Smooth muscle cell (in vitro differentiated cells): ENCODE results near the gene ANKFN1. TPM values are rescaled to one million over a fixed set of nuclear protein-coding genes. Genes with fewer than 3 reads are reported as not detected.

ENCODE experiments used
- DNase-seq: peaks from one replicate; lab custom pipeline; 2025; ENCODE audit not compliant: unreplicated experiment; lab: John Stamatoyannopoulos, UW
- H2AFZ ChIP-seq: fragments of 200-600 bp; sonication (generic); 2 replicates; pipeline ENCODE4 v1.6.0; 2016; ENCODE audit warnings: antibody characterized with exemption, low read depth, mild to moderate bottlenecking
- H3F3A ChIP-seq: fragments of 200-600 bp; sonication (generic); 2 replicates; pipeline ENCODE4 v1.6.0; 2017; ENCODE audit warnings: antibody characterized with exemption, low read depth
- H3K27ac ChIP-seq: fragments of 200-600 bp; sonication (generic); 2 replicates; pipeline ENCODE4 v1.5.1; 2016; ENCODE audit warnings: low read depth, mild to moderate bottlenecking
- H3K27me3 ChIP-seq: fragments of 200-600 bp; sonication (generic); 2 replicates; pipeline ENCODE4 v1.6.1; 2016; ENCODE audit warnings: low read depth, mild to moderate bottlenecking
- H3K36me3 ChIP-seq: fragments of 200-600 bp; sonication (generic); 2 replicates; pipeline ENCODE4 v1.5.1; 2016; ENCODE audit warnings: low read depth
- H3K4me1 ChIP-seq: fragments of 200-600 bp; sonication (generic); 2 replicates; pipeline ENCODE4 v1.5.1; 2016; ENCODE audit warnings: low read depth
- H3K4me2 ChIP-seq: fragments of 200-600 bp; sonication (generic); 2 replicates; pipeline ENCODE4 v1.6.0; 2016; ENCODE audit warnings: mild to moderate bottlenecking
- H3K4me3 ChIP-seq: fragments of 200-600 bp; sonication (generic); 2 replicates; pipeline ENCODE4 v1.5.1; 2016; ENCODE audit warnings: mild to moderate bottlenecking
- H3K79me2 ChIP-seq: fragments of 200-600 bp; sonication (generic); 2 replicates; pipeline ENCODE4 v1.6.0; 2016; ENCODE audit warnings: low read depth, mild to moderate bottlenecking
- H3K9ac ChIP-seq: fragments of 200-600 bp; sonication (generic); 2 replicates; pipeline ENCODE4 v1.6.0; 2016; ENCODE audit warnings: low read depth
- H3K9me3 ChIP-seq: fragments of 200-600 bp; sonication (generic); replicated peaks from 2 replicates; pipeline ENCODE4 v1.5.1; 2016; ENCODE audit warnings: low read depth
- H4K20me1 ChIP-seq: fragments of 200-600 bp; sonication (generic); 2 replicates; pipeline ENCODE4 v1.6.0; 2016; ENCODE audit warnings: low read depth
- WGBS: methylation state at CpG from one replicate; pipeline ENCODE4 v1.1.7; 2016; ENCODE audit warnings: low lambda C conversion rate; 5-methylcytosine and 5-hydroxymethylcytosine counted together
- polyA plus RNA-seq: library from polyadenylated mRNA; unstranded; fragments of >200 nt; fragmentation: Nextera tagmentation; extraction: Ambion mirVana; gene quantifications from 2 replicates; pipeline ENCODE4 v1.2.1, GENCODE V29; 2016
- total RNA-seq: library from RNA; depleted of rRNA; stranded (reverse); fragments of >200 nt; gene quantifications from 2 replicates; pipeline ENCODE4 v1.2.3, GENCODE V29; 2014
- TF ChIP-seq, protein P1 (sequence below): fragments of 200-600 bp; sonication (generic); IDR thresholded peaks from 2 replicates; pipeline ENCODE4 v1.5.1; 2017; ENCODE audit warnings: borderline replicate concordance, mild to moderate bottlenecking, antibody characterized with exemption; ENCODE audit not compliant: insufficient read depth, poor library complexity, severe bottlenecking

ANKFN1 gene
- total and polyA plus RNA-seq, 2 experiments from 2014 or later: 0.24 to 0.45 TPM

DNA sequence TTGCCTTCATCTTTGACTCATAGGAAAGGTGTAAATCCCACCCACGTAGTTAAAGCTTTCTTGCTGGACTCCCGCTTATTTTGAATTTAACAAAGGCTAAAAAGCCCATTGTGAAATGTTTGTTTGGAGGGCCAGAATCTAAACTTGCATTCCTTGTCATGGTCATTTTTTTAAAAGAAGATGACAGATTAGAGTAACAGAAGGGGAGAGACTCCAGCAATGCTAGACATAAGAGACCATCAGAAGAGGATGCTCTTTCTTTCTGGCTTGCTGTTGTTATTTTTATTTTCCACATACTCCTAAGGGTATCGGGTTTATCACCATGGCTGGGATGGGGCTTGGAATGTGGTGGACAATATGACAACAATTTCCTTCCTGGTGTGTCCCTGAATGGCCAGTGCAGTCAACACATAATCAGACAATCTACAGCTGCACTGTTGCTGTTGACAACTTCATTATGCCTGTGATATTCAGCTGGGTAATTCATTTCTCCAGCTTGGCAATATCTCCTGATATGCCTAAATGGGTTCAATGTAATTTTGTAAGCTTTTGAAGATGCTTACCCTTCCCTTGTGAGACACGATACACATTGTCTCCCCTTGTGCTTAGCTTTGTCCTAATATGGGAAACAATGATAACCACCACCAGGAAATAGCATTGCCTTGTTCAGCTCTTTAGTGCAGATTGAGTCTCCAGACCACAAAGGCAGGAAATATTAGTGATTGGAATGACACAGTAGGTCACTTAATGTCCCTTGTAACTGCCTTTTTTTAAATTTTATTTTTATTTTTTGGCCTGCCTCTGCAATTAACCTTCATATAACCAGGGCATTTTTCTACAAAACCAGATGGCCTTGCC, 164.3 kb downstream of the ANKFN1 start:
- TF ChIP-seq, protein P1, sequence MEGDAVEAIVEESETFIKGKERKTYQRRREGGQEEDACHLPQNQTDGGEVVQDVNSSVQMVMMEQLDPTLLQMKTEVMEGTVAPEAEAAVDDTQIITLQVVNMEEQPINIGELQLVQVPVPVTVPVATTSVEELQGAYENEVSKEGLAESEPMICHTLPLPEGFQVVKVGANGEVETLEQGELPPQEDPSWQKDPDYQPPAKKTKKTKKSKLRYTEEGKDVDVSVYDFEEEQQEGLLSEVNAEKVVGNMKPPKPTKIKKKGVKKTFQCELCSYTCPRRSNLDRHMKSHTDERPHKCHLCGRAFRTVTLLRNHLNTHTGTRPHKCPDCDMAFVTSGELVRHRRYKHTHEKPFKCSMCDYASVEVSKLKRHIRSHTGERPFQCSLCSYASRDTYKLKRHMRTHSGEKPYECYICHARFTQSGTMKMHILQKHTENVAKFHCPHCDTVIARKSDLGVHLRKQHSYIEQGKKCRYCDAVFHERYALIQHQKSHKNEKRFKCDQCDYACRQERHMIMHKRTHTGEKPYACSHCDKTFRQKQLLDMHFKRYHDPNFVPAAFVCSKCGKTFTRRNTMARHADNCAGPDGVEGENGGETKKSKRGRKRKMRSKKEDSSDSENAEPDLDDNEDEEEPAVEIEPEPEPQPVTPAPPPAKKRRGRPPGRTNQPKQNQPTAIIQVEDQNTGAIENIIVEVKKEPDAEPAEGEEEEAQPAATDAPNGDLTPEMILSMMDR: no peak
- peaks cover 21% of the 10 kb centered on the region for H3K4me1 ChIP-seq
- no peak overlapping the region for H3K27ac ChIP-seq
- no peak overlapping the region for H2AFZ ChIP-seq
- no peaks in the 10 kb centered on the region for H3K36me3 ChIP-seq
- no peak overlapping the region for H3K4me2 ChIP-seq
- H3K4me3 ChIP-seq: no peak overlapping the region
- H3K79me2 ChIP-seq: no peaks in the 10 kb centered on the region
- no peaks in the 10 kb centered on the region for H4K20me1 ChIP-seq
- 57% methylated on average over 4 of the region's 4 CpGs for WGBS
- H3K27me3 ChIP-seq: peaks cover 24% of the 10 kb centered on the region
- H3F3A ChIP-seq: no peaks in the 10 kb centered on the region
- no peak for DNase-seq
- H3K9me3 ChIP-seq: no peaks in the 10 kb centered on the region
- no peak overlapping the region for H3K9ac ChIP-seq

DNA sequence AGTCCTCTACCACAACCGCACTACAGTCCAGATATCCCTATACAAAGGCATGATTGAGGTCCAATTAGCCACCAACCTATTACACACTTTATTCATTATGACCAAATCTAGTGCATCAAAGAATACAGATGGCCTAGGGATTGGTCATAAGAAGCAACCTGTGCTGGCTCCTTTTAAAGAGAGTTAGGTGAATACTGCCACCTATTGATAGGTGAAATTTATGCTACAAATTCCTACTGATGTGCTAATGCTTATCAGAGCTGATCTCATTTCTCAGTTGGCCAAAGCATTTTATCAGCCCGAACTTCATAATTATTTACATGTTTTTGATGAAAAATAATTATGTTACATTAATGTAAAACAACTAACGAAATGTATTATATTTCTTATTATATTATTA, 166.3 kb downstream of the ANKFN1 start:
- no peak for DNase-seq
- Histone ChIP-seq H3K27me3 (peaks cover 41% of the 10 kb centered on the region), H3K36me3 (no peaks in the 10 kb centered on the region), H4K20me1 (no peaks in the 10 kb centered on the region), H3K79me2 (no peaks in the 10 kb centered on the region), H3K4me2 (no peak overlapping the region), H3K27ac (no peak overlapping the region), H3K9ac (no peak overlapping the region), H2AFZ (no peak overlapping the region), H3F3A (no peaks in the 10 kb centered on the region), H3K4me3 (no peak overlapping the region), H3K9me3 (no peaks in the 10 kb centered on the region), H3K4me1 (peaks cover 21% of the 10 kb centered on the region)
- 36% methylated on average over 3 of the region's 3 CpGs for WGBS
- TF ChIP-seq, protein P1: peak; percentile 58

DNA sequence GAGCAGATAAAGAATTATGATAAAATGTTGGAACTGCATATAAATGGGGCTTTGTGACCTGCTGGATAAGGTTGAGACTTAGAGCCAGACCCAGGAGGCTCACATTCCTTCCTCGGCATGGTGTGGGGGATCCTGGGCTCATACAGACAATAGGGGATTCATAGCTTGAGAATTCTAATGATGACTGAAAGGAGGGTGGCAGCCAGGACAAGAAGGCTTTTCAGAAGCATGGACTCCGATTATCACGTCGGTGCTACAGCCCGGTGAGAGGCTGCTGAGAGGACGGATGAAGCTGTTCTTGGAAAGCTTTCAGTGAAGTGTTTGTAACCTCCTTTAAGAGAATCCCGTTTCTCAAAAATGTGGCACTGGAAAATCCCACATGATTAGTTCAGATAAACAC, 167.2 kb downstream of the ANKFN1 start:
- 9% methylated on average over 7 of the region's 7 CpGs for WGBS
- Histone ChIP-seq H3K79me2 (no peaks in the 10 kb centered on the region), H3F3A (no peaks in the 10 kb centered on the region), H3K4me1 (peaks cover 21% of the 10 kb centered on the region), H3K4me3 (no peak overlapping the region), H3K9me3 (no peaks in the 10 kb centered on the region), H4K20me1 (no peaks in the 10 kb centered on the region), H3K27me3 (peaks cover 36% of the 10 kb centered on the region), H2AFZ (peak overlapping the region; percentile 40), H3K27ac (no peak overlapping the region), H3K36me3 (no peaks in the 10 kb centered on the region), H3K4me2 (peak overlapping the region; percentile 58), H3K9ac (no peak overlapping the region)
- TF ChIP-seq, protein P1: no peak
- DNase-seq: no peak

DNA sequence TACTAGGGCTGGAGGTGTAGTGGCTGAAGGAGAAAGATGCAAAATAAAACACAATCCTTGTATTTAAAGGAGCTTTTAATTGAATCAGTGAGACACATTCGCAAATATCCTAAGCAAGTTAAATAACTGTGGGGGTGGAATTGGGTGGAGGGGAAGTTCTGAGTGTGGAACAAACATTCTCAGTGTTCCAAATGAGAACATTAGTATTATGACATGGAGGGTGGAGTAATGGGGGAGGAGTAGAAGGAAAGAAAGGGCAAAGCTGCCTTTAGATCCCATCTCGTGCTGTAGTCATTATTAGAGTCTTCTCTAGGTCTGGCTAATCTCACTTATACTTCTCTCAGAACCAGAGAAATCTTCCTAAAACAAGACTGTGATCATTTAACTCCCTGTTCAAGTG, 169.7 kb downstream of the ANKFN1 start:
- H3K27ac ChIP-seq: no peak overlapping the region

More for the DNA sequence above, 169.7 kb downstream of the ANKFN1 start:
- Histone ChIP-seq H3K4me3 (no peak overlapping the region), H3K36me3 (no peaks in the 10 kb centered on the region), H3K79me2 (no peaks in the 10 kb centered on the region), H3K27me3 (peaks cover 41% of the 10 kb centered on the region), H4K20me1 (no peaks in the 10 kb centered on the region), H3F3A (no peaks in the 10 kb centered on the region), H3K4me2 (no peak overlapping the region), H3K4me1 (peaks cover 24% of the 10 kb centered on the region), H3K9ac (no peak overlapping the region), H2AFZ (no peak overlapping the region), H3K9me3 (no peaks in the 10 kb centered on the region)
- TF ChIP-seq, protein P1: no peak
- 56% methylated on average over 2 of the region's 2 CpGs for WGBS
- no peak for DNase-seq
